Embryonic facial prominence (tissue), 1 donor: ENCODE results near the gene FHL5.
"Not testable (repeated sequence)": the region's sequence is repeated elsewhere in the genome, so short reads cannot be mapped to it uniquely, and the experiment has no call there.

Experiments
- DNase-seq: peaks from one replicate; pipeline ENCODE4 v3.0.0-alpha.2; 2016; ENCODE audit errors: extremely low spot score

Gene FHL5

GRCh38 chr6:96610019-96610418, 47.1 kb downstream of the FHL5 start:
- DNase-seq = no peak

GRCh38 chr6:96611342-96611991, 48.5 kb downstream of the FHL5 start:
- DNase-seq = no peak

- no peak for DNase-seq
Measured at GRCh38 chr6:96613291-96613999, 50.5 kb downstream of the FHL5 start.

DNA sequence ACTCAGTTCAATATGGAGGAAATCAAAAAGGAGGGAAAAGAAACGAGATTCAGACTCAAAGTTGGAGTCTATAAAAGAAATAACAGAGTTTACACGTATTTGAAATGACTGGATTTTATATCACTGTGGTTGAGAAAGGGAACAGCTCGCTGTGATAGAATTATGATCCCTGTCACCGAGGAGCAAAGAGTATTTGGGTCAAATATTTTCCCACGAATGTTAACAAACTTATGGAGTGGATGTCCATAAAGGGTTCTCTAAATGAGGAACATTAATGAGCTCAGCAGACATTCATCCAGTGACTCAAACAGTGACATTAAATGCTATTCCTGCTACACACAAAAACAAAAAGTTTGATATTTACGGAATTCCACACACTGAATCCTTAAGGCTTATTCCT, 57.9 kb downstream of the FHL5 start:
- DNase-seq = no peak

DNA sequence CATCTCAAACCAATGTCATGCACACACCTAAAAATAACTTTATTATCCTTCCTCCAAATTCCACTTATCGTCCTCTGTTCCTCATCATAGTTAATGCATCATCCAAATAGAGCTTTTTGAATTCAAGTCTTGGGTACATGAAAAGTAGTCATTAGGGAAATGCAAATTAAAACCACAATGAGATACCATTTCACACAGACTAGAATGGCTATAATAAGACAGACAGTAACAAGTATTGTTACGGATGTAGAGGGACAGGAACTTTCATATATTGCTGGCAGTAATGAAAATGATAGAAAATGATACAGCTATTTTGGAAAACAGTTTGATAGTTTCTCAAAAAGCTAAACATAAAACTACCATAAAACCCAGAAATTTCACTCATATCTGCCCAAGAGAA, 59.1 kb downstream of the FHL5 start:
- no peak for DNase-seq

- DNase-seq = no peak
Measured at GRCh38 chr6:96624957-96625356, 62.0 kb downstream of the FHL5 start.

DNA sequence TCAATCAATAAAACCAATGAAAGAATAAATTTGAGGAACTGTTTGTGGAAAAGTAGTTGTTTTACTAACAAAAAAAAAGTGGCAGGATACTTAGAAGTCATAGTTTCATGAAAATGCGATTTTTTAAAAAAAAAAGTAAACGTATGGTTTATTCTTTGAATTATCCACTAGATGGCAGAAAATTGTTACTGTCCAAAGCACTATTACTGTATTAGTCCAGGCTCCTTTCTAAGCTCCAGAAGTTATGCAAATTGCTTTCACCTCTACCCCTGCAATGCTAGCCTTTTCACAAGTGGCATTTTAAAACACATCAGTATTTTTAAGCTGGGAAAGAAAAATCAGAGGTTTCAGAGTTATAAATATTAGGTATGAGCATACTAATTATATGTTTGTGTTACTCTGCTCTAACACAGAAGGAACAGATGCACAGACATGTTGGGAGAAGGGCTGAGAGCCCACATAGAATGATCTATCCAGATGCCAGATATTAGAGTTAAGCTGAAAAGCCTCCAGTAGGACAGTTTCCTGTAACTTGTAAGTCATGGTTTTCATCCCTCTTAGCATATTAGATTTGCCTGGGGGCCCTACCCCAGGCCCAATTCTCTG, 63.9 kb downstream of the FHL5 start:
- DNase-seq = peak; percentile 31

DNA sequence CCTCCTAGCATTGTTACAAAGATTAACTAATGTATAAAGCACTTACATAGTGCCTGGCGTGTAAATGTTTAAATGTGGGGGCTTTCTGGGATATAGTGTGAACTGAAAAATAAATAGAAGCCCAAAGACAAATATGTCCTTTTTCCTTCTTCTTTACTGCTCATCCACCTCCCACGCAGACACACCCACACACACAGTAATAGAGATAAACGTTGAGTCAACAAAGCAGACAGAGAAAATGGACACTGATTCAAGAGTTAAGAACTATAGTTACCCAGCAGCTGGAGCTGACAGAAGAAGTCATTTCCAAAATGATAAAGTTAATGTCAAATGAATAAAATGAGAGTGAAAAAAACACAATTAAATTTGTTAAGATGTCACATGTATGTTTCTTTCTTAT, 68.3 kb downstream of the FHL5 start:
- DNase-seq = no peak

- DNase-seq = not testable (repeated sequence)
Measured at GRCh38 chr6:96637979-96638378, 75.1 kb downstream of the FHL5 start.

DNA sequence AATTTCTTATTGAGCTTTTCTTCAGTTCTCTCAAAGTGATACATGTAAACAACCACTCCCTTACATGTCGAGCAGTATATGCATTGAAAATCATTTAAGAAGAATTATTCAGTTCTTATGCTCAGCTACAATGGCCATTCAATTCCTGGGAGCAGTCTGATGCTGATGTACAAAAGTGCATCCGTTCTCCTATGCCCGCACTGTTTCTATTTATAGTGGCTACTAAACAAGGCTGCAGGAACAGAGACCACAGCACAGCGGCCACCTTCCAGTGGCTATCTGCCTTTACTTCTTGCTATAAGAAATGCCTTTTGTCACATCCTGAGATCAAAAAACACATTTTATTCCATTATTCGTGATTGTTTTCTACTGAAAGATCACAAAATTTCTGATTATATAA, 82.2 kb downstream of the FHL5 start:
- DNase-seq = no peak

GRCh38 chr6:96649926-96650325, 87.0 kb downstream of the FHL5 start:
- no peak for DNase-seq

- DNase-seq = no peak
Measured at GRCh38 chr6:96651816-96652215, 88.9 kb downstream of the FHL5 start.

- no peak for DNase-seq
Measured at GRCh38 chr6:96652552-96652951, 89.6 kb downstream of the FHL5 start.

GRCh38 chr6:96653181-96653580, 90.3 kb downstream of the FHL5 start:
- DNase-seq = no peak

GRCh38 chr6:96656567-96656966, 93.6 kb downstream of the FHL5 start:
- DNase-seq = no peak

- no peak for DNase-seq
Measured at GRCh38 chr6:96657344-96657743, 94.4 kb downstream of the FHL5 start.

DNA sequence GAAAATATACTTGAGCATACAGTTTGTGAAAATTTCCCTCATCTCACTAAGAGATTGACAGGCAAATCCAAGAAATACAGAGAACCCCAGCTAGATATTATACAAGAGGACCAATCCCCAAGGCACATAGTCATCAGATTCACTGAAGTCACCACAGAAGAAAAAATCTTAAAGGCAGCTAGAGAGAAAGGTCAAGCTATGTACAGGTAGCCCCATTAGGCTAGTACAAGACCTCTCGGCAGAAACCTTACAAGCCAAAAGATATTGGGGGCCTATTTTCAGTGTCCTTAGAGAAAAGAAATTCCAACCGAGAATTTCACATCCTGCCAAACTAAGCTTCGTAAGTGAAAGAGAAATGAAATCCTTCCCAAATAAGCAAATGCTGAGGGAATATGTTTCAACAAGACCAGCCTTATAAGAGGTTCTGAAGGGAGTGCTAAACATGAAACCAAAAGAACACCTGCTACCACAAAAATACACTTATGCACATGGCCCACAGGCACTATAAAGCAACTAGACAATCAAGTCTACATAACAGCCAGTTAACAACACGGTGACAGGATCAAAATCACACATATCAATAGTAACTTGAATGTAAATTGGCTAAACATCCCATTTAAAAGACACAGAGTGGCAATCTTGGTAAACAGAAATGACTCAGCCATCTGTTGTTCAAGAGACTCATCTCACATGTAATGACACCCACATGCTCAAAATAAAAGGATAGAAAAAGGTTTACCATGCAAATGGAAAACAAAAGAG, 96.3 kb downstream of the FHL5 start:
- DNase-seq = no peak
